Heart left ventricle (tissue), 13 donors: ENCODE data around the gene ZDHHC11B.

Experiments
- POLR2A ChIP-seq, 2 donors: fragments of 450-650 bp; IDR thresholded peaks; one replicate each; pipeline ENCODE4 v1.6.1; 2017; ENCODE audit warnings: antibody characterized with exemption in 2 of 2, mild to moderate bottlenecking in 2 of 2, moderate library complexity in 2 of 2
- TF ChIP-seq, protein P1 (sequence below), 12 donors: fragments of 200-600 bp; sonication (generic) in 4 of 12; IDR thresholded peaks; one replicate each; pipeline versions ENCODE4 v1.5.0 to v1.8.0; 2018 to 2022; ENCODE audit warnings: antibody characterized with exemption in 12 of 12, mild to moderate bottlenecking in 5 of 12
- donor health status: ischemic (EF 13 %, LVEDD 7.1; RV severe dilation, severe dysfunction).
- donor health status: DM: no; HTN: yes; CAD: no.
- donor health status: DM: no; HTN: no; CAD: no.
- donor health status: ischemic (EF 25% LVEDD 6.9; RV normal size, moderate dysfunction).
- donor health status: ischemic (EF 25% LVEDD 5.7; RV mildly dilated, moderate dysfunction).
- donor health status: ischemic (EF 35%, LVEDD 5.7; RV mildly dilated, moderate dysfunction).
- donor health status: nonischemic (EF 11% LVEDD 7.7; RV severe dilation, severe dysfunction).
- donor health status: DM: yes; HTN: yes; CAD: no.
- donor health status: PGD.
- donor health status: ischemic (EF 29% LVEDD 5.4; RV normal size, mild dysfunction).
- donor health status: nonischemic (EF 23%, LVEDD 6.1; RV moderate dilation, normal function).

DNA sequence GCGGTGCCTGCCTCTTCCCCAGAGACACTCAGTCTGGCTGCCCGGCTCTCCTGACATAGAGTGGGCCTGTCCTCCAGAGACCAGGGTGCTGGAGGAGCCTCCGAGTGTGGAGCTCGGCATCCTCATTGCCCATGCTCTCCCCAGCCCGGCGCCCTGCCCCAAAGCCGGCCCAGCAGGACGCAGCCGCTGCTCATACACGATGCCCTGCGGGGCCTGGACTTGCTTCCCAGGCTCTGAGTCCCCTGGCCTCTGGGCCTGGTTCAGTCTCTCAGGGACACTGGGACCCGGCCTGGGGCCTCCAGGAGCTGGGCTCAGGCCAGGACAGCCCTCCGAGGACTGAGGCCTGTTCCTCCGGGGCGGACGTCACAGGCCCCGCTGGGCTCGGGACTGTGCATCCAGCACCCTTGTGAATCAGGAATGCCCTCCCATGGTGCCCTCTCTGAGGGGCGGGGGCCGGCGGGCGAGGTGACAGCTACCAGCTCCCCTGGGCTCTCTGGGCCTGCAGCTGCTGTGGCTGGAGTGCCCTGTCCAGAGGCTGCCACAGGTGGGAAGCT lies 114.6 kb downstream of the ZDHHC11B start:
- TF ChIP-seq, protein P1, sequence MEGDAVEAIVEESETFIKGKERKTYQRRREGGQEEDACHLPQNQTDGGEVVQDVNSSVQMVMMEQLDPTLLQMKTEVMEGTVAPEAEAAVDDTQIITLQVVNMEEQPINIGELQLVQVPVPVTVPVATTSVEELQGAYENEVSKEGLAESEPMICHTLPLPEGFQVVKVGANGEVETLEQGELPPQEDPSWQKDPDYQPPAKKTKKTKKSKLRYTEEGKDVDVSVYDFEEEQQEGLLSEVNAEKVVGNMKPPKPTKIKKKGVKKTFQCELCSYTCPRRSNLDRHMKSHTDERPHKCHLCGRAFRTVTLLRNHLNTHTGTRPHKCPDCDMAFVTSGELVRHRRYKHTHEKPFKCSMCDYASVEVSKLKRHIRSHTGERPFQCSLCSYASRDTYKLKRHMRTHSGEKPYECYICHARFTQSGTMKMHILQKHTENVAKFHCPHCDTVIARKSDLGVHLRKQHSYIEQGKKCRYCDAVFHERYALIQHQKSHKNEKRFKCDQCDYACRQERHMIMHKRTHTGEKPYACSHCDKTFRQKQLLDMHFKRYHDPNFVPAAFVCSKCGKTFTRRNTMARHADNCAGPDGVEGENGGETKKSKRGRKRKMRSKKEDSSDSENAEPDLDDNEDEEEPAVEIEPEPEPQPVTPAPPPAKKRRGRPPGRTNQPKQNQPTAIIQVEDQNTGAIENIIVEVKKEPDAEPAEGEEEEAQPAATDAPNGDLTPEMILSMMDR (IDR thresholded peaks at IDR 0.05), result no peak
- TF ChIP-seq POLR2A (IDR thresholded peaks at IDR 0.05), result no peak
